ENCODE data around the gene TMBIM4. TPM values are rescaled to one million over a fixed set of nuclear protein-coding genes. Genes with fewer than 3 reads are reported as not detected.
"Not testable (repeated sequence)": the region's sequence is repeated elsewhere in the genome, so short reads cannot be mapped to it uniquely, and the experiment has no call there.

Gene TMBIM4
- total RNA-seq (10 to 100 TPM; 88.2 to 94.4 TPM), polyA plus RNA-seq (100 to 1,000 TPM; 241 to 335 (median 328) TPM), total RNA-seq (9.3 to 18.2 (median 15.8) reads per million in 6 experiments)

DNA sequence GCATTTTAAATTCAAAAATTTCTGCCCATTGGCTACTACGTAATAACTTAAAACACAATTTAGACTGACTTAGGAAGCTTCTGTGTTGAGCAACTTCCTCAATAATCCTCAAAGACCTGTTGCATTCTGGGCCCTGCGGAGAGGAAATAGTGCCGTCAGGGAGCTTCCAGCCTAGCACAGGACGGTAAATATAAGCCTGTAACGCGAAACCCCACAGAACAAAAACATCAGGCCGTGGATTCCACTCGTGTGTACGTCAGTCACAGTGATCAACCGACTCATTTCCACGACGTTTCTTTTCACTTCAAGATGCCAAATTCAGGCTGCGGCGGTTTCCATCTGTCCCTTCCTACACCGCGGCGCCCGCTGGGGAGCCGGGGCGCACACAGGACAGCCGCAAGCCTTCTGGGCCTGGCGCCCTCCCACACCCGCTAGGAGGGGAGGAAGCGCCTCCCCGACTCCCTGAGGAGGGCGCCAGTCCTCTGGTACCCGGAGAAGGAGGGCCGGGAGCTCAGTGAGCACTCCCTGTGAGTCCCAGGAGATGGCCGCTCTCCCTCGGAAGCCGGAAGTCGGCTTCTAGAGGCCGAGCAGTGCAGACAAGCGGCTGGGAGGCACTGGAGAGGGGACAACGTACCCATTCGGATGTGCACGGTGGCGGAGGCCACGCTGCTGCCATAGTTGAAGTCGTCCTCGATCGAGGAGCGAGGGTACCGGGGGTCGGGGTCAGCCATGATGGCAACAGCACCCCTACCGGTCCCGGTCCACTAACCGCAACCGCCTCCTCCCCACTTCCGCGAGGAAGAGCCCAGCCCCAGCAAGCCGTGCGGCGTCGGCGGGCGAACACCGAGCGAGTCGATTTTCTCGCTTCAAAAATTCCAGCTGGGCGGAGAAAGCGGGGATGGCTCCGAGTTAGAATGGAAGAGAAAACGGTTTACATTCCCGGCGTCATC lies at the start of gene TMBIM4:
TMBIM4 (minus strand) TSS at position 776 of the 950 bp plus-strand sequence; CDS start at position 731, 45 bp downstream.
- Mint-ChIP-seq H3K36me3 (peaks cover 24 to 36% (median 29%) of the 10 kb centered on the region in 3 donors), H3K27me3 (peaks cover 0 to 2% (median 0%) of the 10 kb centered on the region in 5 donors), H3K4me1 (peaks cover 19 to 51% (median 45%) of the 10 kb centered on the region in 4 donors), H3K9me3 (peaks cover 0 to 16% (median 5%) of the 10 kb centered on the region in 9 donors), H3K27ac (peak within 1 kb of the TSS; percentile 94 to 99 (median 98)), H3K4me3 (peak within 1 kb of the TSS; percentile 93 to 98 (median 96))
- ATAC-seq (peak; percentile 79 to 82), DNase-seq (peak; percentile 72 to 92 (median 82))
- POLR2A ChIA-PET, result interaction anchor here (0.6 to 2.9 kb wide), 13 partner anchors 8 to 1136 kb away, joined by 3 to 59 read pairs (median 4); partner anchors contain the start of genes CAND1, HELB, IRAK3 and LLPH

GRCh38 chr12:66217342-66217917 lies 47.6 kb upstream of the TMBIM4 start:
- ATAC-seq, result no peak

DNA sequence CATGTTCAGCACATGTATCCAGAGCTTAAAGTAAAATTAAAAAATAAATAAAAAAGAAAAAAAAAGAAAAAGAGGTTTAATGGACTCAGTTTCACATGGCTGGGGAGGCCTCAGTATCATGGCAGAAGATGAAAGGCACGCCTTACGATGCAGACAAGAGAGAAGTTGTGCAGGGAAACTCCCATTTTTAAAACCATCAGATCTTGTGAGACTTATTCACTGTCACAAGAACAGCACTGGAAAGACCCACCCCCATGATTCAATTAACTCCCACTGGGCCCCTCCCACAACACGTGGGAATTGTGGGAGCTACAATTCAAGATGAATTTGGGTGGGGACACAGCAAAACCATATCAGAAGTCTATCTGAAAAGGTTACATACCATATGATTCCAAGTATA lies 43.2 kb upstream of the TMBIM4 start:
- ATAC-seq, DNase-seq, H3K27ac Mint-ChIP-seq, H3K36me3 Mint-ChIP-seq, POLR2A ChIA-PET, H3K9me3 Mint-ChIP-seq, H3K4me3 Mint-ChIP-seq: not testable (repeated sequence)
- Mint-ChIP-seq H3K27me3 (peaks cover 8 to 28% (median 22%) of the 10 kb centered on the region in 5 donors), H3K4me1 (peaks cover 2 to 27% (median 7%) of the 10 kb centered on the region in 4 donors)

More at GRCh38 chr12:66217342-66217917, 47.6 kb upstream of the TMBIM4 start:
- Mint-ChIP-seq H3K9me3 (peaks cover 0 to 24% (median 8%) of the 10 kb centered on the region in 9 donors), H3K27ac (peak overlapping the region in 1 of 10 donors; percentile 42), H3K4me1 (peaks cover 2 to 13% (median 3%) of the 10 kb centered on the region in 4 donors), H3K27me3 (peaks cover 3 to 14% (median 9%) of the 10 kb centered on the region in 5 donors), H3K36me3 (peaks cover 0 to 10% (median 0%) of the 10 kb centered on the region in 3 donors), H3K4me3 (no peak overlapping the region)
- POLR2A ChIA-PET, result no interaction called here
- DNase-seq, result no peak

- Mint-ChIP-seq H3K27me3 (peaks cover 10 to 34% (median 22%) of the 10 kb centered on the region in 5 donors), H3K4me1 (peaks cover 2 to 17% (median 7%) of the 10 kb centered on the region in 4 donors)
- not testable (repeated sequence) for ATAC-seq, DNase-seq, H3K27ac Mint-ChIP-seq, H3K4me3 Mint-ChIP-seq, H3K9me3 Mint-ChIP-seq, H3K36me3 Mint-ChIP-seq
- POLR2A ChIA-PET, result interaction anchor here (0.7 kb wide), 1 partner anchor 37 kb away, joined by 3 read pairs; no protein-coding TSS in a partner anchor
Observed at GRCh38 chr12:66211573-66211972, 41.8 kb upstream of the TMBIM4 start.

DNA sequence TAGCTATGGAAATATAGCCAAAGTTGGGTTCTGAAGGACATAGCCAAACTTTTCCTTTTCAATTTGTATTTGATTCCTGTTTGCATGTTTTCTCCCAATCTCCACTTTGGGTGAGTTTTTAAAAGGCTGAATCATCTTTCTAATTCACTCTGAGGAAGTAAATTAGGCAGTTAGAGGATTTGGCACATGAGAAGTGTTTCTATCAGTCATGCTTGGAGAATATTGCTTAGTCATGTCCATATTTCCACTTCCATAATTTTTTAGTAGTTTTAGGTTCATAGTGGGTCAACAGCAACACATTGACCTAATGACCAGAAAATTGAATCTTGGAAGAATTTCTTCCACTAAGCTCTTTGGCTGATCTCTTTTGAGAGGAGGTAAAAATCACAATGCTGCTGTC lies 41.0 kb upstream of the TMBIM4 start:
- Mint-ChIP-seq H3K36me3 (no peaks in the 10 kb centered on the region), H3K4me1 (peaks cover 2 to 17% (median 7%) of the 10 kb centered on the region in 4 donors), H3K4me3 (no peak overlapping the region), H3K9me3 (no peaks in the 10 kb centered on the region), H3K27me3 (peaks cover 7 to 34% (median 22%) of the 10 kb centered on the region in 5 donors), H3K27ac (no peak overlapping the region)
- no peak for DNase-seq
- POLR2A ChIA-PET, result no interaction called here
- ATAC-seq, result no peak

GRCh38 chr12:66206141-66206540 lies 36.3 kb upstream of the TMBIM4 start:
- Mint-ChIP-seq H3K4me3 (no peak overlapping the region), H3K9me3 (no peaks in the 10 kb centered on the region), H3K36me3 (no peaks in the 10 kb centered on the region), H3K27me3 (peaks cover 6 to 15% (median 9%) of the 10 kb centered on the region in 5 donors), H3K4me1 (peaks cover 0 to 8% (median 1%) of the 10 kb centered on the region in 4 donors), H3K27ac (no peak overlapping the region)
- ATAC-seq (no peak), DNase-seq (no peak)
- POLR2A ChIA-PET, result no interaction called here

- Mint-ChIP-seq H3K27me3 (peaks cover 3 to 18% (median 8%) of the 10 kb centered on the region in 5 donors), H3K9me3 (peaks cover 0 to 7% (median 4%) of the 10 kb centered on the region in 9 donors), H3K36me3 (peaks cover 0 to 5% (median 0%) of the 10 kb centered on the region in 3 donors), H3K4me3 (no peak overlapping the region), H3K4me1 (peaks cover 0 to 6% (median 1%) of the 10 kb centered on the region in 4 donors), H3K27ac (no peak overlapping the region)
- POLR2A ChIA-PET, result no interaction called here
- DNase-seq (no peak), ATAC-seq (no peak)
Observed at GRCh38 chr12:66203820-66204219, 34.0 kb upstream of the TMBIM4 start.

DNA sequence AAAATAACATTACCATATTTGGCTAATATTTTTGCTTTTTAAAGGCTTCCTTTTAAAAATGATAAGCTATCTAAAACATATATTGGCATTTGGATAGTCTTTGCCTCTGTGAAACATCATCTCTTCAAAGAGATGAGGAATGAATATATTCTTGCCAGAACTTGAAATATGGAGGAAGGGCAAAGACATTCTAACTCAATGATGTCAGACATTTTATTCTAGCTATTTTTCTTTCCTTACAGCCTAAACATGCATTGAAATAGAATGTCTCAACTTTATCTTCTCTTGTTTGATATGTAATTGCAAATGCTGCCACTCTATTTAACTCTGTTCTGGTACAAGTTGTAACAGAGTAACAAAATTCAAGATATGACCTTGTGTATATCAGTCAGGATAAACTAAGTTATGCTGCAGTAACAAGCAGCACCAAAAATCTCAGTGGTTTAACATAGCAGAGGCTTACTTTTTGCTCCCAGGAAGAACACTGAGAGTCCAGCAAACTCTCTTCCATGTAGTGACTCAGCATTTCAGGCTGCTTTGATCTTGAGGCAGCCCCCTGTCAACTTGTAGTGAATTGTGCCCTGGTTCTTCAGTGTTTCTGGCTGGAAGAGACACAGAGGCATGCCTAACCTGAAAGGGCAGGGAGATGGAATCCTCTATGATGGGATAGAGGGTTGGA lies 30.2 kb upstream of the TMBIM4 start:
- Mint-ChIP-seq H3K27ac (no peak overlapping the region), H3K4me3 (no peak overlapping the region), H3K4me1 (peaks cover 0 to 22% (median 1%) of the 10 kb centered on the region in 4 donors), H3K36me3 (peaks cover 0 to 5% (median 0%) of the 10 kb centered on the region in 3 donors), H3K27me3 (peaks cover 9 to 30% (median 13%) of the 10 kb centered on the region in 5 donors), H3K9me3 (peaks cover 0 to 7% (median 4%) of the 10 kb centered on the region in 9 donors)
- no peak for ATAC-seq
- POLR2A ChIA-PET, result interaction anchor here (0.6 kb wide), 1 partner anchor 30 kb away, joined by 6 read pairs; no protein-coding TSS in a partner anchor
- no peak for DNase-seq

DNA sequence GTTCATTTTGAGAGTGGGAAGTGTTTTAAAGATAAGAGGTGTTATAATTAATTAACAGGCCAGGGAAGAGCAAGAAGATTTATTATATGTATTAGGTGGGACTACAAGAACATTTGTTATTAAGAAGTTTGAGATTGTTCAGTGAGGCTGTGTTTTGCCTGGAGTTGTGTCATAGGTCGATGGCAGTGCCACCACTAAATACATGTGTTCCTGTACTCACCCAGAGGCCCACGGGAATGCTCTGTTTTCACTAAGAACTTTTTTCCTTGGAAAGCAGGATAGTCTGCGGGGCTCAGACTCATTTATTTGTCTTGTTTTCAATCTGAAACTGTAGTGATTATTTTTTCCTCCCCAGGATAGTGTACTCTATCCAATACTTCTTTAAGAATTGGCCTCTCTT lies 29.3 kb upstream of the TMBIM4 start:
- peaks cover 0 to 5% (median 0%) of the 10 kb centered on the region in 3 donors for H3K36me3 Mint-ChIP-seq
- no peak overlapping the region for H3K27ac Mint-ChIP-seq
- no peak for ATAC-seq
- no peak for DNase-seq
- peaks cover 0 to 25% (median 0%) of the 10 kb centered on the region in 4 donors for H3K4me1 Mint-ChIP-seq
- no peak overlapping the region for H3K4me3 Mint-ChIP-seq
- H3K9me3 Mint-ChIP-seq, result peaks cover 0 to 7% (median 4%) of the 10 kb centered on the region in 9 donors
- POLR2A ChIA-PET, result no interaction called here
- peaks cover 14 to 38% (median 18%) of the 10 kb centered on the region in 5 donors for H3K27me3 Mint-ChIP-seq

GRCh38 chr12:66197495-66197921 lies 27.7 kb upstream of the TMBIM4 start:
- ATAC-seq, result no peak
- peaks cover 15 to 44% (median 21%) of the 10 kb centered on the region in 5 donors for H3K27me3 Mint-ChIP-seq
- no peak for DNase-seq
- H3K36me3 Mint-ChIP-seq, result peaks cover 0 to 5% (median 0%) of the 10 kb centered on the region in 3 donors
- peaks cover 0 to 26% (median 0%) of the 10 kb centered on the region in 4 donors for H3K4me1 Mint-ChIP-seq
- H3K4me3 Mint-ChIP-seq, result no peak overlapping the region
- POLR2A ChIA-PET, result no interaction called here
- peaks cover 0 to 7% (median 4%) of the 10 kb centered on the region in 9 donors for H3K9me3 Mint-ChIP-seq
- H3K27ac Mint-ChIP-seq, result no peak overlapping the region

DNA sequence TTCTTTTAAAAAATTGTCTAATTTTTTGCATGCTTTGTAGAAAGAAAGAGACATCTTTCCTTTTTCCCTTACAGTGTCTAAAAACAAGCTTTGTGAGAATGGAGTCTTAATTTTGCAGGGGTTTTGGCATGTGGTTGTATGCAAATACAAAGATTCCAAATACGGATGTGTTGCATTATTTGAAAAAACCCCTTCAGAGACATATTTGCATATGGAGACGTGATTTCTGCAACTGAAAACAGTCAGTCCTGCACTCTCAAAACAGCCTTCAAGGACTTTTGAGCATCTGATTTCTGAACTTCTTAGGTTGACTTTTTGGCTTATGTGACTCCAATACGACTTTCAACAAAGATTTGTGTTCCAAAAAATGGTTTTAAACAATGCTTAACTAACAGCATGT lies 27.0 kb upstream of the TMBIM4 start:
- peaks cover 0 to 5% (median 0%) of the 10 kb centered on the region in 3 donors for H3K36me3 Mint-ChIP-seq
- H3K4me1 Mint-ChIP-seq, result peaks cover 0 to 26% (median 0%) of the 10 kb centered on the region in 4 donors
- peaks cover 0 to 7% (median 4%) of the 10 kb centered on the region in 9 donors for H3K9me3 Mint-ChIP-seq
- ATAC-seq (no peak), DNase-seq (no peak)
- H3K27me3 Mint-ChIP-seq, result peaks cover 15 to 45% (median 21%) of the 10 kb centered on the region in 5 donors
- POLR2A ChIA-PET, result no interaction called here
- no peak overlapping the region for H3K27ac Mint-ChIP-seq
- no peak overlapping the region for H3K4me3 Mint-ChIP-seq

- ATAC-seq, result no peak
- H3K27me3 Mint-ChIP-seq, result peaks cover 28 to 55% (median 35%) of the 10 kb centered on the region in 5 donors
- H3K4me1 Mint-ChIP-seq, result peaks cover 0 to 36% (median 0%) of the 10 kb centered on the region in 4 donors
- H3K36me3 Mint-ChIP-seq, result peaks cover 0 to 3% (median 2%) of the 10 kb centered on the region in 3 donors
- POLR2A ChIA-PET, result no interaction called here
- peak overlapping the region in 1 of 10 donors; percentile 21 for H3K27ac Mint-ChIP-seq
- no peak overlapping the region for H3K4me3 Mint-ChIP-seq
- no peak for DNase-seq
- H3K9me3 Mint-ChIP-seq, result peaks cover 0 to 5% (median 2%) of the 10 kb centered on the region in 9 donors
Observed at GRCh38 chr12:66195242-66195641, 25.4 kb upstream of the TMBIM4 start.

Data from naive thymus-derived CD8-positive, alpha-beta T cell (primary cell).